NCI-H2171 (cell line): ENCODE results near the gene TUBB2A.
"Not testable (repeated sequence)": the region's sequence is repeated elsewhere in the genome, so short reads cannot be mapped to it uniquely, and the experiment has no call there.

Source experiments
- DNase-seq: peaks from one replicate; lab custom pipeline; 2025; lab: John Stamatoyannopoulos, UW

TUBB2A gene

DNA sequence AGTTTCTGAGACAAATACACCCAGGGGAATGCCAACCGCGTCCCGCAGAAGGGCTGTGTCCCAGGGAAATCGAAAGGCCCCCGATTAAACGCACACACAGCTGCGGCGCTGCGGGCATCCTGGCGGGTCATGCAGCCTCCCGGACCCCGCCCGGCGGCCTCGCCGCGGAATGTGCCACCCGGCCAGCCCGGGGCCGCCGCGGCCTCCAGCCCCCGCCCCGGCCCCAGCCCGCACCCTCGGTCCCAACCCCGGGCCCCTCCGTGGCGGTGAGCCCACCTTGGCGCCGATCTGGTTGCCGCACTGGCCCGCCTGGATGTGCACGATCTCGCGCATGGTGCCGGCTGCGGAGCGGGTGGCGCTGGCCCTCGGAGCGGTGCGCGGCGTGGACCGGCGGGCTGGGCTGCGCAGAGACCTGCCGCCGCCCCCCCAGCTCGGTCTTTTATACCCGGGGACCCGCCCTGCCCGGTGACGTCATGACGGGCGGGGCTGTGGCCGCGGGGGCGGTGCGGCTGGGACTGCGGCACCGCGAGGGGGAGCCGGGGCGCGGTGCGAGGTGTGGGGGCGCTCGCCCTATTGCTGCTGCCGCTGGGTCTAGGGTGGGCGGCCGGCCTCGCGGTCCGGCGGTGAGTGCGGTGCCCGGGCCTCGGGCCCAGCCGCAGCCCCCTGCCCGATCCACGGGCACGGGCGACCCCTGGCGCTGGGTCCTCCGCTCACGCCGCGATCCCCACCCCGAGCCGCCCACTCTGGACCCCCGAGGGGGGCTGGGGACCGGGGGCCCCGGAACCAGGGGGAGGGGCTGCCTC is at the start of gene TUBB2A:
TUBB2A (minus strand) TSS at position 414 of the 803 bp plus-strand sequence; CDS start at position 333, 81 bp downstream.
- DNase-seq: peak; percentile 74

DNA sequence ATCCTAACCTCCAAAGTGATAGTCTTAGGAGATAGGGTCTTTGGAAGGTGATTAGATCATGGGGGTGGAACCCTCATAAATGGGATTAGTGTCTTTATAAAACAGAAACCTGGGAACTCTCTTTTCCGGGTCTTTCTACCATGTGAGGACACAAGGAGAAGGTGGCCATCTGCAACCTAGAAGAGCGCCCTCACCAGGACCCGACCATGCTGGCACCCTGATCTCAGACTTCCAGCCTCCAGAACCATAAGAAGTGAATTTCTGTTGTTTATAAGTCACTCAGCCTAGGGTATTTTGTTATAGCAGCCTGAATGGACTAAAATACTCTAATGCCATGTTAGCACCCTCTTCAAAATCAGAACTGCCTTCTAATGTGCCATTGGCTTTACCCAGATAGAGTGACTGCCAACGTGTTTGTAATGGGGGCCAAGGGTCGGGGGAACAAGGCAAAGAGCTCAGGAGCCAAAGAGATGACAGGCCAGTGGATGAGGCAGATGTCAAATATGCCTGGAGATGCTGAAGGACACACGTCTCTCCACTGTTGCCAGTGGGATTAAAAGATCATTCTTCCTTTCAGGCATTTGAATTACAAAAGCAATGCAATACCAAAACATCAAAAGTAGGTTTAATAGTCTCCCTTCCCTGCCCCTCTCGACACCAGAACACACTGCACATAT is 49.1 kb upstream of the TUBB2A start:
- DNase-seq: no peak

DNA sequence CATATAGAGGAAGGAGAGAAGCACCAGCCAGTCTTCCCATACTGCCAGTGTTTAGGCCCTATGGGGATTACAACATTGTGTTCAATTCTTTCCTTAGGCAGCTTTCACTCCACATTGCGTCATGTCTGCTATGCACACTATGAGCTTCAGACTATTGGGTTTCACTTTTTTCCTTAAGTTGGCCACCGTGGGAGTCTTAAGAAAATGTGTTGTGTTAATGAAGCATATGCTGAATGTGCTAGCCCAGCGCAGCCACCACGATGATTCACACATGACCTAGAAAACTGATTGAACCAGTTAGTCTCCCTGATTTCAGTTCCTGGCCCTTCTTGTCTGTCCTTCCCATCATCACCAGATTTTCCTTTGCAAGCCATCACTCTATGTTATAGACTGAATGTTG is 48.6 kb upstream of the TUBB2A start:
- DNase-seq: no peak

DNA sequence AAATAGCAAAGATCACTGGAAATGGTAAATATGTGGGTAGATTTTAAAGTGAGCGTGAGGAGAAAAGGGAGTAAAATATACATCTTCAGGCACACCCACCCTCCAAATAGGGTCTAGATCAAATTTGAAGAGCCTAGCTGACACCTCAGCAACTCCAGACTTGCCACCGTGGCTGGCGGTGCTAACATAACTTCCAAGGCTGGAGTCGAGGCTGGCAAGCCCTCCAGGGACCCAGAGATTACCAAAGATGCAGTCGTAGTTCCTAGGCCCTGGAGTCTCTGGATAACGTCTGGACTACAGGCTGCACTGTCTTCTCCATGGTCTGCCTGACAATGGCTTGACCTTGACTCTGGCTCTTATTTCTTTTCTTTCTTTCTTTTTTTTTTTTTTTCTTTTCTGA is 47.6 kb upstream of the TUBB2A start:
- no peak for DNase-seq

DNA sequence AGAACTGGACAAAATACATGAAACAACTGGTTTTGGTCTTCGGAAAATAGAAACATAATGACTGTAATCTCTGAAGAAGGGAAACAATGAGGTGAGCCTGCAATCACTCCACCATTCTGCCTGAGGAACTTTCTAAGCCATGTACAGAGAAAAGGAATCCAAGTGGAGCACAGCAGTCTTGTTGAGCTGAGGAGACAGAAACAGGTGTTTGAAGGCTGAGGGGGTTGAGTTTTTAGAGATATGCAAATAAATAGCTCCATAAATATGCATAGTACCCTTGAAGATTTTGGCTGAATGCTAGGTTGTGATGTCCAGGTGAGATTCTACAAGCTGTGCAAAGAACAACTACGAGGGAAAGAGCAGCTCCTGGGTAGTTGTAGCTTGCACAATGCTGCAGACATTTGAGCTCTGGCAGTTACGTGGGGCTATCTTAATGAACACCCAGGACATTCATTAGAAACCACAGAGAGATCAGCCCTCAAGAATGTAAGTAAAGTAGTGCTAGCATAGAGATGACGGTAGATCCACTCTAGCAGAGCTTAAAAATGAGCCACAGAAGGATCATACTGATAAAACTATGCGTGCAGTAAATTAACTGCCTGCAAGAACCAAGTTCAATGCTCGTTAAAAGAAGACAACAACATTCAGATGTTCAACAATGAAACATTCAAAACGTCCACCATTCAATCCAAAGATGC is 45.8 kb upstream of the TUBB2A start:
- DNase-seq: no peak

DNA sequence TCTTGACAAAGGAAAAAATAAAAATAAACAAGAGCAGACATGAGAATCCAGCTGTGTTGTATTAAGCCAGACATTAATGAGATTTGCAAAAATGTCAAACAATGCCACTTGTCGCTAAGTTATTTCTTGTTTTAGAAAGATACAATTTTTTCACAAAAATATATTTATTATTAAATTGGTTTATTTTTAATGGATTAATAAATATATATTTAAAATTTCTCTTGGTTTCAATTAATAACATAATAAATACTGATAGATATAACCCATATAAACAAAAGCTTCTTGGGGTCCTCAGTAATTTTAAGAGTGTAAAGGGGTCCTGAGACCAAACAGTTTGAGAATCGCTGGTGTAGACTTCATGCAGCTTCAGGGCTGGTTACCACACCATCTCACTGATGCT is 44.0 kb upstream of the TUBB2A start:
- no peak for DNase-seq

DNA sequence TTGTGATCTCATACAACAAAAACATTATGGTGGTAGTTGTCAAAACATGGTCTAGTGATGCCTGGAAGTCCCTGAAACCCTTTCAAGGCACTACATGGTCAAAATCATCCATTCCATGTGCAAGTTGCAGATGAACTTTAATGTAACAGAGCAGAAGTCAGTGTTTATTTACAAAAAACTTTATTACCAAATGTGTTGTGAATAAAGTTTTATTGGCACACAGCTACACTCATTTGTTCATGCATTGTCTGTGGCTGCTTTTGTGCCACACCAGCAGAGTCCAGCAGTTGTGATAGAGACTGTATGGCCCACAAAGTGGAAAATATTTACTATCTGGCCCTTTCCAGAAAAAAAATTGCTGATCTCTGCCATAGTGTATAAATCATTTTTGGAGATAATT is 43.3 kb upstream of the TUBB2A start:
- DNase-seq: no peak

DNA sequence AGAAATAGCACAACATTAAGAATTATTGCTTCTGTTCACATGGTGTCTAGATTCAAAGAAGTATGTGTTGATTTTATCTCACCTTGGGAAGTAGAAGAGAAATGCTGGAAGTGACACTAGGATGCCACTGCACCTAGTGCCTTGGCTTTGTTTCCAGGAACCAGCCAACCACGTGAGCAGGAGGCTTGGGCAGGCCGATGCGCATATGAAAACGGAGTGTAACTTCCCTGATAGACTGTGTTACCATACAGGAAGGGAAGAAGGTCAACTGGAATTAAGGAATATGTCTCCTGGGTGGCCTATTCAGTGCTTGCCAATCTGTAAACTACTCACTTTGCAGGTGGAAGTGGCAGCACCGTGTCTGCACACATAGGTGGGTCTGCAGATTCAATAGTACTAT is 42.0 kb upstream of the TUBB2A start:
- DNase-seq: no peak

DNA sequence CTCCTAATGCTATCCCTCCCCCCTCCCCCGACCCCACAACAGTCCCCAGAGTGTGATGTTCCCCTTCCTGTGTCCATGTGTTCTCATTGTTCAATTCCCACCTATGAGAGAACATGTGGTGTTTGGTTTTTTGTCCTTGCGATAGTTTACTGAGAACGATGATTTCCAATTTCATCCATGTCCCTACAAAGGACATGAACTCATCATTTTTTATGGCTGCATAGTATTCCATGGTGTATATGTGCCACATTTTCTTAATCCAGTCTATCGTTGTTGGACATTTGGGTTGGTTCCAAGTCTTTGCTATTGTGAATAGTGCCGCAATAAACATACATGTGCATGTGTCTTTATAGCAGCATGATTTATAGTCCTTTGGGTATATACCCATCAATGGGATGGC is 40.4 kb upstream of the TUBB2A start:
- not testable (repeated sequence) for DNase-seq

DNA sequence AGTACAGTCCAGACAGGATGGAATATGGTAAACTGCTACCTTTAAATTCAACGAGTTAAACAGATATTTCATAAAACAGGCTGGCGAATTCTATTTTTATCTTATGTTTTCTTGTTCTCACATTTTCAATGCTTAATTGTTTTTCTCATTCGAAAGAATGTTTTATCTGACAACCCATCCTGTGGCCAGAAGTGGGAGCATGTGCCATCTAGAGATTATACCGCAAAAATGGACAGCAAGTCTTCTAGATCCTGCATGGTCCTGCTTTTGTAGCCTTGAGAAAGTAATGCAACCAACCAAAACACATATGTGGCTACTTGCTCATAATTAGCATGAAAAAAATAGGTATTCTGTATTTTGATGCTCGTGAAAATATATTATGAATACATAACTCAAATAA is 39.4 kb upstream of the TUBB2A start:
- no peak for DNase-seq

DNA sequence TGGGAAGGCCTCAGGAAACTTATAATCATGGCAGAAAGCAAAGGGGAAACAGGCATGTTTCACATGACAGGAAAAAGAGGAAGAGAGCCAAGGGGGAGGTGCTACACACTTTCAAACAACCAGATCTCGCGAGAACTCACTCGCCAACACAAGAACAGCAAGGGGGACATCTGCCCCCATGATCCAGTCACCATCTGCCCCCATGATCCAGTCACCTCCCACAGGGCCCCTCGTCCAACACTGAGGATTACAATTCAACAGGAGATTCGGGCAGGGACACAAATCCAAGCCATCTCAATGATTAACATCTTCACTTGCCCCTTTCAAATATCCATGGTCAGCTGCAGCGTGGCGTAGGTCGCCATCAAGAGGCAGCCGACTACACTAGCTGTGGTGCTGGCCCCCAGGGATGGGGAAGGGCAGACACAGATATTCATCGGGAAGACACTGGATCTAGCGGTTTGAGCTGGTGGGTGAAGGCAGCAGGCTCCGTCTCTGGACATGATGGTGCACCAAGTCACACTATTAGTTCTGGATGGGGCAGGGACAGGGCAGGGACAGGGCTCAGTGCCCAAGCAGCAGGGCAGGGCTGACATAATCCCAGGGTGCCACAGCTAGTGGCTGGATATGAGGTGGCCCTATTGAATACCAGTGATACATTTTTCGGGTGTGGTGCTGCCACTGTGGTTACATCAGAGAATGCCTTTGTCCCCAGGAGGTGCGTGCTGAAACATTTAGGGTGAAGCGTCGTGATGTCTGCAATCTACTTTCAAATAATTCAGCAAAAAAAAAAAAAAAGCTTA is 38.6 kb upstream of the TUBB2A start:
- peak; percentile 23 for DNase-seq

DNA sequence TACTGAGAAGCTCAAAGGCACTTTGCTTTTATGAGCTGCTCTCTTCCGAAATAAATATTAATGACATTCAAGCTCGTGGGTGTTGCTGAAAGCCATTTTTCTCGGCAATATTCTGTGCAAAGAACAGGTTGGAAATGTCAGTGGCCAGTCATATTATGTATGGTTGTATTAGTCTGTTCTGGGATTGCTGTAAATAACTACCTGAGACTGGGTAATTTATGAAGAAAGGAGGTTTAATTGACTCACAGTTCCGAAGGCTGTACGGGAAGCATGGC is 38.0 kb upstream of the TUBB2A start:
- DNase-seq: no peak

DNA sequence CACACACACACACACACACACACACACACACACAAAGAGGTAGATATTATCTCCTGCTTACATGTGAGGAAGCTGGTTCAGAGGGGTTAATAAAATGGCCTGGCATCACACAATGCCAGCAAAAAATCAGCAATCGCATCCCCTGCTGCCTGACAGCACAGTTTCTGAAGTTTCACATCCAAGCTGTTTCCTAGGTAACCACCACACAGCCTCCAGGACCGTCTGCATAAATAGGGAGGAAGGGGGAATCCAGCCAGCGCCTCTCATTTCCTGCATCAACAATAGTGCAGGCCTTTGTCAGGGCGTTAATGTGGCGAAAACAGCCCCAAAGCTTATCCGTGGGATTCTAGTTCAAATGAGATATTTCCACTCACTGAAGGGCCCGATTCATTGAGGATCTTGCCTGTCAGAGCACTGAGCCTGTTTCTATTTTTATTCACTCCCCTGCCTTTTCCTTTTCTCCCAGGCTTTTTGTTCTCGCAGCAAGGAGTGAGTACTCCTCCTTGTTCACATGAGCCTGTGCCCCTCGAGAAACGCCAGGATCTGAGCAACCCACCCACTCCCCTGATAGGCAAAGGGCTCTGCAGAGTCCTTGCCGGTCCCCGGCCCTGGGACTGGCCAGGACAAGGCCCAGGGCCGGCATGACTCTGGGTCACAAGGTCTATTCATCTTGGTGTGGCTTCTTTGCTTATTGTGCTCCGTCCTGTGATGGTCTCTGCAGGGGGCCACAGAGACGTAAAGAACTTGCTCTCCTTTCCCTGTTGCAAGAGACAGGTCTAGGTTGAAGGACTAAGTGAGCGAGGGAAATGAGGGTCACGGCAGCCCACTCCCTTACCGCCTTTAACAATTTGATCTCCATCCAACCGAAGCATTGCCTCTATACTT is 37.4 kb upstream of the TUBB2A start:
- no peak for DNase-seq

DNA sequence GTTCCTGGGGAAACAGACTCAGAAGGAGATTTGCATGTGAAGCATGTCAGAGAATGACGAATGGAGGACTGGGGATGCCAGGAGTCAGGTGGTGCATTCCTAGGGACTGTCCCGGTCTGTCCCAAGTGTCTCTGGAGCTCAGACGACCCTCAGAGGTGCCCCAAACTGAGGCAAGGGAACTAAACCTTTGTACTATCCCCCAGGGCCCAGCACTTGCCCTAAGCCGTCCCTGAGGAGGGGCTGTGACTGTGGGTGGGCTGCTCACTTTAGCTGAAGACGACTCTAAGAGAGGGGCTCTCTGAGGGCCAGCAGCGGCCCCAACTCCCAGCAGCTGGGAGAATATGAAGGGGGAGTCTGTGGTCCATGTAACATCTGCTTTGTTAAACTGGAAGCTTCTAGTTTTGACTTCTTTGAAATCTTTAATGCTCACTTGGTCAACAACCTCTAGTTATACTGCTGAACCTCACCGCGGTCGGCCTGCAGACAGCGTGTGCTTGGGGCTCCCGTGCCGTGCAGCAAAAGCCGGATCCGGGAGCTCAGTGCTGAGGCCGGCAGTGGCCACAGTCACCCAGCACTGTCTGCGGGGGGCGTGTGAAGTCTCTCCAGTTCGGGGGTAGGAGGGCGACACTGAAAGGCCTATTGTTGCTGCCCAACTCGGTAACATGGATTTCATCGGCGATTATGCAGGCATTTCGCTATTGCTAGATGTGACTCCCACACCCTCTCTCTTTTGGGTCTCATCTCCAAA is 35.9 kb upstream of the TUBB2A start:
- DNase-seq: no peak

DNA sequence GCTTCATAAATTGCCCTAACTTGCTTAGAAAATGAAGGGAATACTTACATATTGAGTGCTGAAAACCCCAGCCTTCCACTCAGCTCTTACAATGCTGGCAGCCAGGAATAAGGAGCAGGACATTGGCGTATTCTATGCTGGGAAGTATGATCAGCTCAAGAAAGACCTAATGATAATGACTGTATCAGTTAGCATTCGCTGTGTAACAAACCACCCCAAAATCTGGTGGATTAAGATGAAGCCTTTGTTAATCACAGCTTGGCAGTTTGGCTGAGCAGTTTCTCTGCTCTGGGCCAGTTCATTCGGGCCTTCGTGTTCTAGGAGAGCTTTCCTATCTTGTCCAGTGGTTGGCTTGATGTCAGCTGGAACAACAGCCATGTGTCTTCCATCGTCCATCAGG is 33.4 kb upstream of the TUBB2A start:
- DNase-seq: no peak

DNA sequence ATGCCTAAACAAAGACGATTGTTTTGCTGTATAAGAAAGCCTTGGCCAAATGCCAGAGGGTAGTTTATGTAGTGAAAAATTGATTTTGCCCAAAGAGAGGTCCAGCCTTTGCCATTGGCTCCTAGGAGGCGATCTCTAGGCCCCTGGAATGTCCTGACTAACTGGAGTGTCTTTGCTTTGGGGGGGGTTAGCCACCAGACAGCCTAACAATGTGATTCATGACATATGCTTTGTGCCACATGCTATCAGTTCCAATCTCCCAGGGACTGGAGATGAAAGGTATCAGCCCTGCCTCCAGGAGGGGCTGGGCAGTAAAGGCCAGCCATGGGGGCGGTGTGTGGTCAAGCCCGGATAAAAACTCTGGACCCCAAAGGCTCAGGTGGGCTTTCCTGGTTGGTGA is 32.7 kb upstream of the TUBB2A start:
- DNase-seq: no peak

DNA sequence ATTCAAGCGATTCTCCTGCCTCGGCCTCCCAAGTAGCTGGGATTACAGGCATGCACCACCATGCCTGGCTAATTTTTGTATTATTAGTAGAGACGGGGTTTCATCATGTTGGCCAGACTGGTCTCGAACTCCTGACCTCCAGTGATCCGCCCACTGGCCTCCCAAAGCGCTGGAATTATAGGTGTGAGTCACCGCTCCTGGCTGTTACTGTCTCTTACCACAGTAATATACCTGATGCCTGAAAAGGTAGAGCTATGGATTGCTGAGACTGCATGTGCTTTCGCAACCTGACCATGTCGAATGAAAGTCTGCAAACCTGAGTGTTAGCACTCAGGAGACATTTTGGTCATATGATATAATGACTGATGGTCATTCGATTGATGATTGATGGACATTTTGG is 31.8 kb upstream of the TUBB2A start:
- DNase-seq: not testable (repeated sequence)

DNA sequence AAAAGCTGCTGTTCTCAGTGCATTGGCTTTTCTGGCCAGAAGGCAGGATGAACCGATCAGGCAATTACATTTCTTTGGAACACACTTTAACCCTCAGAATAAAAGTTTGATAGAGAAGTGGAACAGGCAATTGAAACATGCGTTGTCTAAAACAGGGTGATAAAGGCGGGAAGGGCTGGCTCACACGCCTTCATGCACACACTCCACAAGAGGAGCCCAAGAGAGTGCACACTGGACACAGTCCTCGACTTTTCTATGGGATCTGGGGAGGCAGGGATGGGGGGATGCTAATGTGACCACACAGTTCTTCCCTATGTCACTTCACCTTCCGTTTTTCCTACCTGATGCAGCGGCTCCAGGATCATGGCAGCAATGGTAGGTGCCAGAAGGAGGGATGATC is 30.9 kb upstream of the TUBB2A start:
- no peak for DNase-seq

DNA sequence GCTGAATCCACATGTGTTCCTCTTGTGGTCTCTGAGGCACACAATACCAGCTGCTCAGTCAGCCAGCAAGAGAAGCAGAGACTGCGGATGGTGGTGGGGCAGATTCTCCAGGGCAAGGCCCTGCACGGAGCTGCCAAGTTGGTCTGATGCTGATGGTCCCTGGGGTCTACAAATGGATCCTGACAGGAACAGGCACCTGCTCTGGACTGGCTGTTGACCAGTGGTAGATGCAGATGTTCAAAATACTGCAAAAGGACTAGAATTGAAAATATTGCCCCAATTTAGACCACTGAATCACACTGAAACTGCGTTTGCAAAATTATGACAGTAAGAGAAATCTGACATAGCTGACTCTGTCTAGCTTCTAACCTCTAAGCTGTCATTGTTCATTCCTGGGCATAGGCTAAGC is 29.6 kb upstream of the TUBB2A start:
- no peak for DNase-seq

DNA sequence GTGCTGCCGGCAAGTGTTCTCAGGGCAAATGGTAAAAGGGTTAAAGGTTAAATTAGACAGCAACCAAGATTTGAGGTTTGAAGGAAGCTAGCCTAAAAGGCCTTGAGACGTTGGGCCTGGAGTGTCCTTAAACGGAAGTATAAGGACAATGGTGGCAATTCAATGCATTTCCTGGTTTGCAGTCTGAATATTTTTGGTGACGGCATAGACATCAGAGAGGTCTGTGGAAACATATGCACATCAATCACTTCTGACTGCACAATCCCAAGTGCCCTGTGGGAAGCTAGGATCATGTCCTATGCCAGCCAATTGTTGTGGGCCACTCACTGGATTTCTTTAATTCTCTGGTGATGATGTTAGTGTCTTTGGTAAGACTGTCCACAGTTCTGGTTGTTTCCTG is 25.7 kb upstream of the TUBB2A start:
- DNase-seq: no peak

DNA sequence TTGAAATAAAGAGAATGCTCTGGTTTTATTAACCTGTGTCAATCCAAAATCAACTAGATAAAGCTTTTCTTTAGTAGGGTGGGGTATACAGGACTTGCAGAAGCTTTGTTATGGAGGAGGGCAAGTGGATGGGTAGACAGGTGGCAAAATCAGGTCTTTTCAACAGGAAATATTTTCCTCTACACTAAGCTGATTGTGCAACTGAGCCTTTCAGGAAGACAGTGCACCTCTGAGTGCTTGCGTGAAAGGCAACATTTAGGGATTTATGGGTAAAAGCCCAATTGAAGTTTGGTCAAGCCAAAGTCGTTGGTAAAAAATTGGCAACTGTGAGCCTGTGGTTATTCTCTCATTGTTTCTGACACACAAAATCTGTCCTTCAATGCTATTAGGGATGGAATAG is 23.8 kb upstream of the TUBB2A start:
- no peak for DNase-seq
